ENCODE data around the gene BCHE. TPM values are rescaled to one million over a fixed set of nuclear protein-coding genes. Genes with fewer than 3 reads are reported as not detected.
A peak's percentile ranks its signal among the peaks of the same experiment; 100 is the strongest.

BCHE gene
- total and polyA plus RNA-seq, 3 experiments from 2014 or later = not detected

DNA sequence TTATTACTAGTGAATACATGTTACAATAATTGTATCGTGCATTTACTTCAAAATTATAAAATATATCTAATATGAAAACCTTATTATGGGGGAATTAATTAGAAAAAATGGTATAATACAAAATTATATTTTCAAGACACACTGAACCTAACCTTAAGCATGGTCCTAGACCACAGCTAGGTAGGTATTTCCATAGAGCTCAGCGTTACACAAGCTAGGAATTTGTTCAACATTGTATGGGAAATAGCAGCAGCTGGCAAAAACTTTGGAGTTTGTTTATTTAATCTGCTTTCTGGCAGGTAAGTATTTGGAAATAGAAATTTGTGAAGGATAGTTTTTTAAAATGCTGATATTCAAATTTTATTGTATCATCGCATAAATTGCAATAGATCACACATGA, 52.9 kb downstream of the BCHE start:
- CTCF ChIA-PET = no interaction called here
- no peak for DNase-seq
- Mint-ChIP-seq H3K4me3 (no peak overlapping the region), H3K9me3 (peaks cover 2 to 6% (median 6%) of the 10 kb centered on the region in 5 donors), H3K36me3 (no peaks in the 10 kb centered on the region), H3K4me1 (no peaks in the 10 kb centered on the region), H3K27ac (no peak overlapping the region), H3K27me3 (no peaks in the 10 kb centered on the region)
- Histone ChIP-seq H3K27ac (ENCODE audit: low read depth, low read length) (no peak overlapping the region), H3K27me3 (ENCODE audit: insufficient read depth, low read length, poor library complexity, severe bottlenecking) (no peaks in the 10 kb centered on the region), H3K36me3 (ENCODE audit: insufficient read depth, low read length) (no peaks in the 10 kb centered on the region), H3K4me1 (ENCODE audit: insufficient read depth, low read length) (no peaks in the 10 kb centered on the region), H3K9me3 (ENCODE audit: low read length) (no peaks in the 10 kb centered on the region), H3K4me3 (ENCODE audit: low read length) (no peak overlapping the region)
- POLR2A ChIA-PET = no interaction called here

DNA sequence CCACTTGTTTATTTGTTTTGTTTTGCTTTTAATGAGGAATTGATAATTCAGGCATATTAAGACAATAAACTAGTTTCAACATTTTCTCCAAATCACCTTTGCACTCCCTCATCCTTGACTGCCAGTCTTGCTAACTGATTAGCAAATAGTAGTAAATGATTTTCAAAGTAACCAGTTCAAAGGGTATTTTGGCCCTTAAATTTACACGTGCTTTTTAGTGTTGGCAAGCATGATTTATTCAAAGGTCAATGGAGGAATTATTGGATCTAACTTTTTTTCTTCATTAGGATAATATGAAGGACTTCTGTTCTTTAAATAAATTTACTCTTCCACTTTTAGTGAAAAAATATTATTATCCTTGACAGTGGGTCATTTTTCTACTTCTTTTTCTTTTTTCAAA, 53.8 kb downstream of the BCHE start:
- Mint-ChIP-seq H3K36me3 (no peaks in the 10 kb centered on the region), H3K27ac (no peak overlapping the region), H3K4me3 (no peak overlapping the region), H3K9me3 (peaks cover 2 to 6% (median 6%) of the 10 kb centered on the region in 5 donors), H3K4me1 (no peaks in the 10 kb centered on the region), H3K27me3 (no peaks in the 10 kb centered on the region)
- no peak for DNase-seq
- Histone ChIP-seq H3K4me1 (ENCODE audit: insufficient read depth, low read length) (no peaks in the 10 kb centered on the region), H3K36me3 (ENCODE audit: insufficient read depth, low read length) (no peaks in the 10 kb centered on the region), H3K9me3 (ENCODE audit: low read length) (no peaks in the 10 kb centered on the region), H3K27me3 (ENCODE audit: insufficient read depth, low read length, poor library complexity, severe bottlenecking) (no peaks in the 10 kb centered on the region), H3K4me3 (ENCODE audit: low read length) (no peak overlapping the region), H3K27ac (ENCODE audit: low read depth, low read length) (no peak overlapping the region)
- POLR2A ChIA-PET = no interaction called here
- CTCF ChIA-PET = no interaction called here

DNA sequence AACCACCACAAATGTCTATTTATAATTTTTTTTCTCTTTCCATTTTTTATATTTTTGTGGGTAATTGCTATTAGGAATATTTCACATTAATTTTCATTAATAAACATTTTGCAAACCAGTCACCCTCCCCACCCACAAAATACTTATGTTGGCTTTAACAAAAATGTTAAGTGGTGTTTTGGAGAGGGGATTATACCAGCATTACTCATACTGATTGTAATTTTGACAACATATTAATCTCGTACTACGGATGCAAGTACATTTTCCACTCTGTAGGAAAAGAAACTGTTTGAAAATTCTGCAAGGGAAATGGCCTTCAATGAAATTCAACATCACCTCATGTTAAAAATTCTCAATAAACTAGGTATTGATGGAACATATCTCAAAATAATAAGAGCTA, 58.3 kb downstream of the BCHE start:
- H3K27me3 Mint-ChIP-seq = no peaks in the 10 kb centered on the region
- no peaks in the 10 kb centered on the region for H3K36me3 Mint-ChIP-seq
- Histone ChIP-seq H3K4me1 (ENCODE audit: insufficient read depth, low read length) (no peaks in the 10 kb centered on the region), H3K4me3 (ENCODE audit: low read length) (no peak overlapping the region), H3K9me3 (ENCODE audit: low read length) (no peaks in the 10 kb centered on the region), H3K27me3 (ENCODE audit: insufficient read depth, low read length, poor library complexity, severe bottlenecking) (no peaks in the 10 kb centered on the region), H3K36me3 (ENCODE audit: insufficient read depth, low read length) (no peaks in the 10 kb centered on the region), H3K27ac (ENCODE audit: low read depth, low read length) (no peak overlapping the region)
- CTCF ChIA-PET = no interaction called here
- no peak overlapping the region for H3K4me3 Mint-ChIP-seq
- H3K4me1 Mint-ChIP-seq = no peaks in the 10 kb centered on the region
- no peak for DNase-seq
- POLR2A ChIA-PET = no interaction called here
- H3K9me3 Mint-ChIP-seq = peaks cover 0 to 8% (median 2%) of the 10 kb centered on the region in 5 donors
- H3K27ac Mint-ChIP-seq = no peak overlapping the region

DNA sequence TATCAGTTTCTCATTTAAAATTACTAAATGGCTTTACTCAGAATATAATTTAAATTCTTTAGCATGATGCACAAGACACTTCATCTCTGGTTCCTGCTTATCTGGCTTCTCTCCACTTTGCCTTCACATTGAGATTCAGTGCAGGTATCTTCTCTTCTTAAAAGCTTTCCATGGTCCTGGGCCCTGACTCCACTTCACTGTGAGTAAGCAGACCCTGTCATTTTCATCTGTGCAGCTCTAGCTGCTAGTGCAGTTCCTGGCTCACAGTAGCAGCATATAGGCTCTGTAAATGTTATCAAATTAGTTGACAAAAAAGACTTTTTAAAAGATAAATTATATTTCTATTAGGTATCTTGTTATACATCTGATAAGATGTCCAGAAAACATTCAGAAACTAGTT, 58.8 kb downstream of the BCHE start:
- no peaks in the 10 kb centered on the region for H3K27me3 Mint-ChIP-seq
- DNase-seq = no peak
- Histone ChIP-seq H3K36me3 (ENCODE audit: insufficient read depth, low read length) (no peaks in the 10 kb centered on the region), H3K27me3 (ENCODE audit: insufficient read depth, low read length, poor library complexity, severe bottlenecking) (no peaks in the 10 kb centered on the region), H3K4me3 (ENCODE audit: low read length) (no peak overlapping the region), H3K4me1 (ENCODE audit: insufficient read depth, low read length) (no peaks in the 10 kb centered on the region), H3K9me3 (ENCODE audit: low read length) (no peaks in the 10 kb centered on the region), H3K27ac (ENCODE audit: low read depth, low read length) (no peak overlapping the region)
- POLR2A ChIA-PET = no interaction called here
- no peaks in the 10 kb centered on the region for H3K36me3 Mint-ChIP-seq
- peaks cover 0 to 8% (median 2%) of the 10 kb centered on the region in 5 donors for H3K9me3 Mint-ChIP-seq
- H3K4me3 Mint-ChIP-seq = no peak overlapping the region
- H3K4me1 Mint-ChIP-seq = no peaks in the 10 kb centered on the region
- no peak overlapping the region for H3K27ac Mint-ChIP-seq
- CTCF ChIA-PET = no interaction called here

DNA sequence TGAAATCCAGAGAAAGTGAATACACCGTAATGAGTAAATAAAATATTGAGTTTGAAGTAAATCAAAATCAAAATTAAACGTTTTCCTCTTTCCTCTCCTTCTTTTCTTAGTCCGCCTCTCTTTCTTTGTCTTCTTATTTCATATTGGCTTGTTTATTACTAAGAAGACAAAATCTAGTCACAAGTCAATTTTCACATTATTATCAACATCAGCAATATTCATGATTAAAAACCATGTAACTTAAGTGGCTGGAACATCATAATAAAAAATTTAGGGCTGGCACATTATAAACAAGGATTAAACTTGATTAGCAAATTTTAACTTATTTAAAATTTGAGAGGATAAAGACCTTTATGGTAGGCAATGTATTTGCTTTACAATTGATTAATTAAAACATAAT, 61.4 kb downstream of the BCHE start:
- no peaks in the 10 kb centered on the region for H3K36me3 Mint-ChIP-seq
- no peak for DNase-seq
- no peak overlapping the region for H3K4me3 Mint-ChIP-seq
- ChIA-PET POLR2A (no interaction called here), CTCF (no interaction called here)
- no peaks in the 10 kb centered on the region for H3K27me3 Mint-ChIP-seq
- no peaks in the 10 kb centered on the region for H3K9me3 ChIP-seq (ENCODE audit: low read length)
- H3K9me3 Mint-ChIP-seq = peaks cover 0 to 16% (median 0%) of the 10 kb centered on the region in 5 donors
- H3K27ac ChIP-seq (ENCODE audit: low read depth, low read length) = no peak overlapping the region
- H3K4me3 ChIP-seq (ENCODE audit: low read length) = no peak overlapping the region
- H3K4me1 Mint-ChIP-seq = no peaks in the 10 kb centered on the region
- H3K27ac Mint-ChIP-seq = no peak overlapping the region
- H3K4me1 ChIP-seq (ENCODE audit: insufficient read depth, low read length) = no peaks in the 10 kb centered on the region
- no peaks in the 10 kb centered on the region for H3K27me3 ChIP-seq (ENCODE audit: insufficient read depth, low read length, poor library complexity, severe bottlenecking)
- no peaks in the 10 kb centered on the region for H3K36me3 ChIP-seq (ENCODE audit: insufficient read depth, low read length)

DNA sequence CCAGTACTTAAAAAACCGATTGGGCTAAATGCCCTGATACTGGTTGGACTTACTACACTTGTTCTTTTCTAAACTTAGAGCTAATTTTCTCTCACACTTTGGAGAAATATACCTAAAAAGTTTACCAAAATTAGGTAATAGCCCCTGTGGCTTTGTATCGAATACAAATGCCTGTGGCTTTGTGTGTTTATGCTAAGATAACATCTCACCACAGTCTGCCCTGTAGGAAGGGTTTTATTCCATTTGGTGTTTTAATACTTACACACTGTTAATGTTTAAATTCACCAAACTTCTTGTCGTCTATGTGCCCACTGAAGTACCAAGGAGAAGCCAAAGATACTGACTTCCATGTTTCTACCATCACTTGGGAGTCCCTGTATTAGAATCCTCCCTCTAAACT, 66.4 kb downstream of the BCHE start:
- H3K36me3 Mint-ChIP-seq = no peaks in the 10 kb centered on the region
- CTCF ChIA-PET = no interaction called here
- H3K27me3 ChIP-seq (ENCODE audit: insufficient read depth, low read length, poor library complexity, severe bottlenecking) = no peaks in the 10 kb centered on the region
- no peaks in the 10 kb centered on the region for H3K9me3 ChIP-seq (ENCODE audit: low read length)
- no peak overlapping the region for H3K27ac ChIP-seq (ENCODE audit: low read depth, low read length)
- no peaks in the 10 kb centered on the region for H3K36me3 ChIP-seq (ENCODE audit: insufficient read depth, low read length)
- no peak overlapping the region for H3K4me3 ChIP-seq (ENCODE audit: low read length)
- no peaks in the 10 kb centered on the region for H3K4me1 ChIP-seq (ENCODE audit: insufficient read depth, low read length)
- POLR2A ChIA-PET = no interaction called here
- no peaks in the 10 kb centered on the region for H3K27me3 Mint-ChIP-seq
- H3K27ac Mint-ChIP-seq = no peak overlapping the region
- H3K4me1 Mint-ChIP-seq = no peaks in the 10 kb centered on the region
- H3K9me3 Mint-ChIP-seq = peaks cover 0 to 37% (median 8%) of the 10 kb centered on the region in 5 donors
- H3K4me3 Mint-ChIP-seq = no peak overlapping the region
- DNase-seq = no peak

DNA sequence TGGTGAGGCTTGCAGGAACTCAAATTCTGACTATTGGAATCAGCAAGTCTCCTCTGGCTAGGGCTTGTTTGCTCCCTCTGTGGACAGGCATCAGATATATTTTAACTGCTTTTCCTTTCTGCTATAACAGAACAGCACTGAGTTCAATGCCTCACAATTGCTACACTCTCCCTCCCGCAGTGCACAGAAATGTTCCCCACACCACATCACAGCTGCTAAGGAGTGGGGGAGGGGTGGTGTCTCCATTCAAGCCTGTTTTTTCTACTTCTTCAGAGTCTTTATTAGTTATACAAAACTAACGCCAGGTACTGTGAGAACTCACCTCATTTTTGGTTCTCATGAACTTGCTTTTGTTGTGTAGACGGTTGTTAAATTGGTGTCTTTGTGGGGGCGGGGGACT, 68.5 kb downstream of the BCHE start:
- H3K4me3 Mint-ChIP-seq = no peak overlapping the region
- Histone ChIP-seq H3K9me3 (ENCODE audit: low read length) (no peaks in the 10 kb centered on the region), H3K4me3 (ENCODE audit: low read length) (no peak overlapping the region), H3K27ac (ENCODE audit: low read depth, low read length) (no peak overlapping the region), H3K4me1 (ENCODE audit: insufficient read depth, low read length) (no peaks in the 10 kb centered on the region), H3K36me3 (ENCODE audit: insufficient read depth, low read length) (no peaks in the 10 kb centered on the region), H3K27me3 (ENCODE audit: insufficient read depth, low read length, poor library complexity, severe bottlenecking) (no peaks in the 10 kb centered on the region)
- peaks cover 4 to 57% (median 8%) of the 10 kb centered on the region in 5 donors for H3K9me3 Mint-ChIP-seq
- H3K4me1 Mint-ChIP-seq = no peaks in the 10 kb centered on the region
- no peak overlapping the region for H3K27ac Mint-ChIP-seq
- DNase-seq = no peak
- H3K27me3 Mint-ChIP-seq = no peaks in the 10 kb centered on the region
- POLR2A ChIA-PET = no interaction called here
- CTCF ChIA-PET = no interaction called here
- no peaks in the 10 kb centered on the region for H3K36me3 Mint-ChIP-seq

DNA sequence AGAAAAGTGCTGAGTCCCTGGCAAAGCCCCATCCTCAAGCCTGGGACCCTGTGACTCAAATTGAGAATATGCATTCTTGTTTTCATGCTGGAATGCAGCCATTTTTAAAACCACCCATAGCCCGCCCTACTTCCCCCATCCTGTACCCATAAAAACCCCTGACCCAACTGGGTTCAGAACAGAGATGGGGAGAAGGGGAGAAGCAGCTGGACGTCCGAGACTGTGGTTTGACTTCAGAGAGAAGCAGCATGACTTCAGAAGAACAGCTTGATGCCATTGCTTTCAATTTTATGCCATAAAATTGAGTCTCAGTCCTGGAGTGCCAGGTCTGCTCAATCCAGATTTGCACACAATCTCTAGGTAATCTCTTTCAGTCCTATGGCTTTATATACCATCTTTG, 78.2 kb downstream of the BCHE start:
- no peak overlapping the region for H3K27ac Mint-ChIP-seq
- no peaks in the 10 kb centered on the region for H3K36me3 ChIP-seq (ENCODE audit: insufficient read depth, low read length)
- CTCF ChIA-PET = no interaction called here

DNA sequence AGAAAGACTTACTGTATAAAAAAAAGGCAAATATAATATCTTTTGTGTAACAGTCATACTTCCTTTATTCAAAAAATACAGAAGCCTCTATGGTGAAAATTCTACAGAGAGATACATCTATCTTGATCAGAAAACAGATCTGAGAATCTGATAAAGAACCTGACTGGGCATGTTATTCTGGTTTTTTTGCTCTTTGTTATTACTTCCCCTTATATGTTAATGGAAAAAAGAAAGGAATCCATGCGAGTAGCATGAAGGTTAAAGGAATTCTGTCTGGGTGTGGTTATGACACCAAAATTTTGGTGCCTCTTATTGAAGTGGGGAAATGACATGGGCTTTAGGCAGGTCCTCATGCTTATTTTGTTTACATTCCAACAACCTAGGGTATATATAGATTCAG, 81.7 kb downstream of the BCHE start:
- ChIA-PET CTCF (no interaction called here), POLR2A (no interaction called here)
- H3K36me3 Mint-ChIP-seq = no peaks in the 10 kb centered on the region
- Histone ChIP-seq H3K4me1 (ENCODE audit: insufficient read depth, low read length) (no peaks in the 10 kb centered on the region), H3K27me3 (ENCODE audit: insufficient read depth, low read length, poor library complexity, severe bottlenecking) (no peaks in the 10 kb centered on the region), H3K9me3 (ENCODE audit: low read length) (no peaks in the 10 kb centered on the region), H3K27ac (ENCODE audit: low read depth, low read length) (no peak overlapping the region), H3K4me3 (ENCODE audit: low read length) (no peak overlapping the region), H3K36me3 (ENCODE audit: insufficient read depth, low read length) (no peaks in the 10 kb centered on the region)
- H3K27ac Mint-ChIP-seq = peak overlapping the region in 1 of 8 donors; percentile 6
- no peak for DNase-seq
- peaks cover 7 to 36% (median 8%) of the 10 kb centered on the region in 5 donors for H3K9me3 Mint-ChIP-seq
- H3K4me1 Mint-ChIP-seq = no peaks in the 10 kb centered on the region
- no peaks in the 10 kb centered on the region for H3K27me3 Mint-ChIP-seq
- H3K4me3 Mint-ChIP-seq = no peak overlapping the region

More for the DNA sequence above, 78.2 kb downstream of the BCHE start:
- Mint-ChIP-seq H3K36me3 (no peaks in the 10 kb centered on the region), H3K4me3 (no peak overlapping the region), H3K4me1 (no peaks in the 10 kb centered on the region), H3K9me3 (peaks cover 1 to 42% (median 9%) of the 10 kb centered on the region in 5 donors), H3K27me3 (no peaks in the 10 kb centered on the region)
- no peaks in the 10 kb centered on the region for H3K9me3 ChIP-seq (ENCODE audit: low read length)
- no peaks in the 10 kb centered on the region for H3K4me1 ChIP-seq (ENCODE audit: insufficient read depth, low read length)
- H3K27me3 ChIP-seq (ENCODE audit: insufficient read depth, low read length, poor library complexity, severe bottlenecking) = no peaks in the 10 kb centered on the region
- DNase-seq = no peak
- POLR2A ChIA-PET = no interaction called here
- H3K27ac ChIP-seq (ENCODE audit: low read depth, low read length) = no peak overlapping the region
- H3K4me3 ChIP-seq (ENCODE audit: low read length) = no peak overlapping the region
